HG03342 (cell line): ENCODE results near the gene CDC42BPA.

Source experiments
- ATAC-seq: cut with Tn5 transposase; IDR thresholded peaks from one replicate; pipeline ENCODE4 v1.9.1; 2021; ENCODE audit warnings: mild to moderate bottlenecking, moderate library complexity; ENCODE audit not compliant: unreplicated experiment

Gene CDC42BPA

GRCh38 chr1:227335242-227336020, 17.1 kb upstream of the CDC42BPA start:
- no peak for ATAC-seq

DNA sequence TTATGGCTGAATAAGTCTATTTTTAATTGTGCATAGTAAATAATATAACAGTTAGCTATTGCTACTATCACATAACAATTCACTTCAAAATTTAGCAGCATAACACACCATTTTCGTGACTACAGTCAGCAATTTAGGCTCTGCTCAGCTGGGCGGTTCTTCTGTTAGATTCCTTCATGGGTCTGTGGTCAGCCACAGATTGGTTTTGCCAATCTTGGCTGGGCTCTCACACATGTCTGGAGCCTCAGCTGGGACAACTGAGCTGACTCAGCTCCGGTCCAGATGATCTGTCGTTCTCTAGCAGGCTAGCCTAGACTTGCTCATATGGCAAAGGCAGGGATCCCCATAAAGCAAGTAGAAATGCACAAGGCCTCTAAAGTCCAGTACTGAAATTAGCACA, 15.1 kb upstream of the CDC42BPA start:
- ATAC-seq = no peak

DNA sequence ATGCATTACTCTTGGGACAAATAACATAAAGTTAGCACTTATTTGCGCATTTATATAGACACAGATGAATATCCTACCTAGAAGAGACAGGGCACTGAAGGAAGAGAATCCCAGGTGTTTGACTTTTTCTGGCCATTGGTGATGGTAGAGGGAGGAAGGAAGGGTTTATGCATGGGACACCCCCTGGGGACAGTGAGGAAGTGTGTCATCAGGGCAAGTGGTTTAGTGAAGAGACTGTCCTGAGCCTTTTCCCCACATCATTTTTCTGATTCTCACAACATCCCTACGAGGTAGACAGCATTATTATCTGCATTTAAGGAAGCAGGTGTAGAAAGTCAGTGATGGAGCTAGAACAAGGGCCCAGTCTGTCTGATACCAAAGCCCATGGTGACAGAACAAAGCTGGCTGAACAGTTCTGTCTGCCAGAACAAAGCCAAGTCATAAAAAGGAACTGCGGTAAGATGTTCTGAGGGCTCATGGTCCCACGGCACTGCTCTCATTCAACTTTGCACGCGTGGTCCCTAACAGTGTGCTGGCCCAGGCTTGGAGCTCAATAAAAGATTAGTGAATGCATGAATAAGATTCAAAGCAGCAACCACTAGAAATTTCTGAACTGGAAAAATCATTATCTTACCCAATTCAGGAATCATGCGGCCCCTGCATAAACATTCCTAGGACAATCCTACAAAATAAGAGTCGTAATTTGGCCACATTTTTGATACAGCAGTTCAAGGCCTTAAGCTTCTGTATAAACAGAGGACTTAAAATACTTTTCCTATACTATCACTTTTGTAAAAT, 12.2 kb upstream of the CDC42BPA start:
- ATAC-seq = no peak

GRCh38 chr1:227328405-227329019, 10.2 kb upstream of the CDC42BPA start:
- no peak for ATAC-seq

DNA sequence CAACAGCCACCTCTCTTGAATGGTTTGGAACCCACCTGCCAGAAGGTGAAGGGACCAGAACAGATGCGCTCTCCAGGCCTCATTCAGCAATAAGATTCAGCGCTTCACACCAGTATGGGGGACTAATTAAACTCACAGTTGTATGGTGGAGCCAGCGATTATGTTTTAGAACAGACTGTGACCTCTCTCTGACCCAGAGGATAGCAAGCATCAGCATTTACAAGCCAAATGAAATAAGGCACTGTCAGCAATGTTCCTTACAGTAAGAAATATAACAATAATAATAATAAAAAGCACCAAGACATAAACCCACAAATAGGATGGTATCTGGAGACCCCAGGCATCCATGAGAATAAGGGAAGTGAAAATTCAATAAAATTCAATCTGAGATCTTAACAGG, 6.9 kb upstream of the CDC42BPA start:
- no peak for ATAC-seq

DNA sequence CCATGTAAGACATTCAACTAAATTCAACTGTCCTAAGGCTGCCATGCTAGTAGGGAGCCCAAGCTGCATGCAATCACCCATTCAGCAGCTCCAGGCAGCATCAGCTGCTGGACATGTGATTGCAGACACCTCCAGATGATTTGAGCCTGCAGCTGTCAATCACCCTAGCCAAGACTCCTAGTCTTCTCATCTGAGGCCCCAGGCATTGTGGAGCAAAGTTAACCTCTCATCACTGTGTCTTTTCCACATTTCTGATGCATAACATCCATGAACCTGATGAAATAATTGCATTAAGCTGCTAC, 5.6 kb upstream of the CDC42BPA start:
- no peak for ATAC-seq

- ATAC-seq = no peak
Observed at GRCh38 chr1:227323171-227323966, 5.1 kb upstream of the CDC42BPA start.

DNA sequence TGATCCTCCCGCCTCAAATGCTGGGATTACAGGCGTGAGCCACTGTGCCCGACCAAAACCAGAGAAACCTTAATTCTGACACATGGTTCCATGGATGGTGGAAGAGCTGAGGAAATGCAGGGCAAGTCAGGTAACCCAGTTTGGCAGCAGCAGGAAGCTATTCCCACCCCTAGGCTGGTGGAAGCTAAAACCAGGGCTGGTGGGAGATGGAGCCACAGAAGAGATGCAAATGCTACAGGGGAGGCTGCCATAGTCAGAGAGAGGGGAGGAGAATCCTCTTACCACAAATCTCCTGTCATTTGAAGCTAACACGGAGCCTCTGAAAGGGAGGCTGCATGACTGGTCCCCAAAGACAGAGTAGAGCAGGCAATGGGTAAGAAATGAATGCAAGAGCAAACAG, 4.1 kb upstream of the CDC42BPA start:
- ATAC-seq = no peak

- ATAC-seq = no peak
Observed at GRCh38 chr1:227321035-227321434, 2.7 kb upstream of the CDC42BPA start.

GRCh38 chr1:227320476-227320875, 2.2 kb upstream of the CDC42BPA start:
- no peak for ATAC-seq

GRCh38 chr1:227318853-227319607, 738 bp upstream of the CDC42BPA start:
- ATAC-seq = no peak

GRCh38 chr1:227317523-227318015, 723 bp downstream of the CDC42BPA start:
- ATAC-seq = no peak

DNA sequence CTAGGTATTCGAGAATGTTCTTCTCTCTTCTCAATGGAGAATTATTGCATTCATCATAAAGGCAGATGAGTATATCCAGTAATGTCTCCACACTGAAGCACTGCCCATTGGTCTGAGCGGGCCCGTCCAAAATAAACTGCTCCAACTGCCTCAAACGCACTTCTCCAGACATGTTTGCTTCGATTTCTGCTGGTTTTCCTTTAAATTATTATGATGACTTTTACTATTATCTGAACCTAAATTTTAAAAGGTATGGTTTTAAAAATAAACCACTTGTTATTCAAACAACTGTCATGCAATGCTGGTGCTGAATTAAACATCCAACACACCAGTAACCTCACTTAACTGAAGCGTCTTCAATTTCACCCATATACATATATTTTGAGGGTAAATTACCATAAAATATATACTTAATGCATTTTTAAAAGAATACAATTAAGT, 1.3 kb downstream of the CDC42BPA start:
- no peak for ATAC-seq

DNA sequence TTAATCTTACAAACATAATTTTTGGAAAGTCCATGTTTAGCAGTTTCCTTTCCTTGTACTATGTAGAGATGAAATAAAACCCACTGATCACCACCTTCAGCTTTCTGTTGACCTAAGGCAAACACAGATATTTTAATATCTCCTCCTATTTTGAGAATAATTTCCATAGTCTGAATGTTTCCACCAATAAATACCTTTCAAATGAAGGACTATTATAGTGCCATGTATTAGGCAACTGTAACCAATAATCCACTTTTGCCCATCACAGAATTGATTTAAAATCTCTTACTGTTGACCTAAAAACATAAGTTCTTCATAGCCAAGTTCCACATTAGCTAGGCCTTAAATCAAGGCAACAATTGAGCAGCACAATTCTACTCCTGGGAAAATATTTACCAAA, 1.8 kb downstream of the CDC42BPA start:
- ATAC-seq = no peak

DNA sequence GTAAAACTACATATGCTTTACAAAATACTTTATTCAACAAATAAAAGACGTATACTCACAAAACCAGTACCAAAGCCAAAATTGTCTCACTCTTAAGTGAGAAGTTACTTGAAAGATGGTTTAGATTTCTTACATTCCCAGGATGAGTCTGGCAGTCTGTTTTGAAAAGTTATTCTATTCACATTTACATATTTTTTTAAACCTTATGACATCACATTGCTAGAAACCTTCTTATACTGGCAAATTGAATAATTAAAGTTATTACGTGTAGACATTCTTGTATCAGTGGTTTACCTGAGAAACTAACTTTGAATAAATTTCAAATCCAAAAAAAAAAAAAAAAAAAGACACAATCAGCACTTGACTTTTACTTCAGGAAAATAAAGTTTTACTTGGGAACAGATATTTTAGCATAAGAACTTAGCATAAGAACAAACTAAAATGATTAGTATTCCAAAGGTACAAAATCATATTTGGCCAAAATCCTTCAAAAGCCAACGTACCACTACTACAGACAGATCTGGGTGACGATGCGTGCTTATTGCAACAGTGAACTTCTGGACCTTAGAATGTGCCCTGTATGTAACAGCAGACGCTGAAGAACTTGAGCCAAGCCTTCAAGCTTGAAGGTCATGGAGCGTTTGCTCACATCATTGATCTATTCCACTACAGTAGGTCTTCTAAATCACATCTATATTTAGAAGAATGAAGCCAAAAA, 2.5 kb downstream of the CDC42BPA start:
- ATAC-seq = no peak

GRCh38 chr1:227314014-227314848, 4.1 kb downstream of the CDC42BPA start:
- no peak for ATAC-seq

DNA sequence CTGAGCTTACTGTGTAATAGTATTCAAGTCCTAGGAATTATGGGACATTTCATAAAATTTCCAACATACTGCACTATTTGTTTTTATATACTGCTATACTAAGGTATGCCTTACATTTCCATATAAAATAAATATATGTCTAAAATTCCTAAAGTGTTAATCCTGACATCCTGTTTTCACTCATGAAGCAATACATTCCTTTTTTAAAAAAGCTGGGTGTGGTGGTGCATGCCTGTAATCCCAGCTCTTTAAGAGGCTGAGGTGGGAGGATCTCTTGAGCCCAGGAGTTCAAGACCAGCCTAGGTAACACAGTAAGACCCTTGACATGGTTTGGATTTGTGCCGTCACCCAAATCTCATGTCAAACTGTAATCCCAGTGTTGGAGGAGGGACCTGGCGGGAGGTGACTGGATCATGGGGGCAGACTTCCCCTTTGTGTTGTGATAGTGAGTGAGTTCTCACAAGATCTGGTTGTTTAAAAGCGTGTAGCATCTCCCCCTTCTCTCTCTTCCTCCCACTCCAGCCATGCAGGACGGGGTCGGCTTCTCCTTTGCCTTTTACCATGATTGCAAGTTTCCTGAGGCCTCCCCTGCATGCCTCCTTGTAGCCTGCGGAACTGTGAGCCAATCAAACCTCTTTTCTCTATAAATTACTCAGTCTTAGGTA, 5.8 kb downstream of the CDC42BPA start:
- no peak for ATAC-seq

- no peak for ATAC-seq
Observed at GRCh38 chr1:227311389-227312001, 6.8 kb downstream of the CDC42BPA start.
